Heart left ventricle (tissue), 16 donors: ENCODE data around the gene NT5DC2. TPM values are rescaled to one million over a fixed set of nuclear protein-coding genes. Genes with fewer than 3 reads are reported as not detected.

Source experiments
- ATAC-seq, 4 donors: fragments of 200-7000 bp; cut with Tn5 transposase; one replicate each; pipeline ENCODE4 v1.9.1; 2020 to 2022; ENCODE audit warnings: moderate library complexity in 4 of 4, mild to moderate bottlenecking in 3 of 4, moderate number of reproducible peaks in 1 of 4
- DNase-seq, 5 donors: peaks; one replicate each; pipeline ENCODE4 v3.0.0-alpha.2; 2020
- H3K27ac ChIP-seq, 12 donors: fragments of 200-600 bp; sonication (generic) in 4 of 12; one replicate each; pipeline versions ENCODE4 v1.5.0 to v1.8.0; 2016 to 2022; ENCODE audit warnings: mild to moderate bottlenecking in 2 of 12
- H3K27me3 ChIP-seq, 9 donors: fragments of 200-600 bp; sonication (generic) in 2 of 9; one replicate each; pipeline versions ENCODE4 v1.5.1 to v1.8.0; 2016 to 2022; ENCODE audit warnings: mild to moderate bottlenecking in 3 of 9
- H3K36me3 ChIP-seq, 9 donors: fragments of 200-600 bp; sonication (generic) in 2 of 9; one replicate each; pipeline versions ENCODE4 v1.5.0 to v1.8.0; 2018 to 2022; ENCODE audit warnings: mild to moderate bottlenecking in 2 of 9
- H3K4me1 ChIP-seq, 12 donors: fragments of 200-600 bp; sonication (generic) in 4 of 12; one replicate each; pipeline versions ENCODE4 v1.5.0 to v1.8.0; 2016 to 2022; ENCODE audit warnings: mild to moderate bottlenecking in 3 of 12
- H3K4me3 ChIP-seq, 12 donors: fragments of 200-600 bp; sonication (generic) in 4 of 12; one replicate each; pipeline versions ENCODE4 v1.5.0 to v1.8.0; 2017 to 2022; ENCODE audit warnings: mild to moderate bottlenecking in 9 of 12, moderate library complexity in 4 of 12
- H3K9me3 ChIP-seq, 12 donors: fragments of 200-600 bp; sonication (generic) in 4 of 12; one replicate each; pipeline versions ENCODE4 v1.5.0 to v1.8.0; 2016 to 2022; ENCODE audit warnings: mild to moderate bottlenecking in 1 of 12
- POLR2A ChIP-seq, 2 donors: fragments of 450-650 bp; IDR thresholded peaks; one replicate each; pipeline ENCODE4 v1.6.1; 2017; ENCODE audit warnings: antibody characterized with exemption in 2 of 2, mild to moderate bottlenecking in 2 of 2, moderate library complexity in 2 of 2
- WGBS, 4 donors: extraction: QIAGEN DNeasy Blood & Tissue Kit in 2 of 4; methylation state at CpG; one replicate each; pipeline versions ENCODE4 v1.1.5 to v1.1.7; 2013 to 2018; 5-methylcytosine and 5-hydroxymethylcytosine counted together
- intact Hi-C, 10 donors: fragments of 100-400 bp; cut with DNase I; formaldehyde crosslinking; loops; one replicate each; pipeline versions ENCODE4 v1.11.1 to v1.14.2; 2022
- polyA plus RNA-seq, 2 donors: library from polyadenylated mRNA; stranded (reverse); fragments of 200-250 nt; gene quantifications; one replicate each; pipeline ENCODE4 v1.2.3, GENCODE V29; 2013
- total RNA-seq, 9 donors: library from RNA; depleted of rRNA in 2 of 9; stranded (reverse); fragments of >200 nt in 2 of 9; fragmentation: NEBNext Ultra II Directional in 3 of 9; extraction: Animal tissue kit (Norgen Biotek cat#: 25700) in 3 of 9; gene quantifications; one replicate each; pipeline versions ENCODE4 v1.1.0 to v1.2.4, GENCODE V29; 2016 to 2023
- TF ChIP-seq, protein P1 (sequence below), 12 donors: fragments of 200-600 bp; sonication (generic) in 4 of 12; IDR thresholded peaks; one replicate each; pipeline versions ENCODE4 v1.5.0 to v1.8.0; 2018 to 2022; ENCODE audit warnings: antibody characterized with exemption in 12 of 12, mild to moderate bottlenecking in 5 of 12
- donor health status: ischemic (EF 13 %, LVEDD 7.1; RV severe dilation, severe dysfunction).
- donor health status: healthy with polysubstance abuse.
- donor health status: DM: no; HTN: yes; CAD: no.
- donor health status: DM: no; HTN: no; CAD: no.
- donor health status: ischemic (EF 25% LVEDD 6.9; RV normal size, moderate dysfunction).
- donor health status: ischemic (EF 25% LVEDD 5.7; RV mildly dilated, moderate dysfunction).
- donor health status: healthy.
- donor health status: DM: yes; HTN: yes; CAD: no.
- donor health status: ischemic (EF 35%, LVEDD 5.7; RV mildly dilated, moderate dysfunction).
- donor health status: nonischemic (EF 11% LVEDD 7.7; RV severe dilation, severe dysfunction).
- donor health status: DM: yes; HTN: yes; CAD: no.
- donor health status: PGD.
- donor health status: ischemic (EF 29% LVEDD 5.4; RV normal size, mild dysfunction).
- donor health status: nonischemic (EF 23%, LVEDD 6.1; RV moderate dilation, normal function).

The NT5DC2 gene
- total and polyA plus RNA-seq, 11 donors, result 22.8 to 99.6 (median 59.7) TPM

DNA sequence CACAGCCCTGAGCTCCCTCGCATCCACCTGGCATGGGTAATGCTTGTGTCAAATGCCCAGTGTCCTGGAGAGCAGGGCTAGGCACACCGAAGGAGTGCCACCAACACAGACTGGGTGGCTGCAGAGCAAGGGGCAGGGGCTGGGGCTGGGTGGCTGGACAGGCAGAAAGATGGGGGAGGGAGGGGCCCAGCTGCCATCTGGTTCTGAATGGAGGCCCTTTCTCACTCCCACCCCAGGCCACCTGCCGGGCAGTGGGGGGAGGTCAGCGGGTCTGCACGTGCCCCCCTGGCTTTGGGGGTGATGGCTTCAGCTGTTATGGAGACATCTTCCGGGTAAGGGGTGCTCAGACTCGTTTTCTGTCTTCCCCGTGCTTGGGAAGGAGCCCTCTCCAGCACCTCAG is 21.6 kb downstream of the NT5DC2 start:
- 50 to 85% (median 77%) methylated on average over 2 to 8 of the region's 8 CpGs for WGBS, 4 donors
- Histone ChIP-seq H3K27ac (no peak overlapping the region), H3K9me3 (no peaks in the 10 kb centered on the region), H3K4me1 (peaks cover 0 to 4% (median 0%) of the 10 kb centered on the region in 12 donors), H3K27me3 (no peaks in the 10 kb centered on the region), H3K36me3 (peaks cover 0 to 97% (median 5%) of the 10 kb centered on the region in 9 donors), H3K4me3 (no peak overlapping the region)
- ATAC-seq, result no peak
- TF ChIP-seq POLR2A (IDR thresholded peaks at IDR 0.05), result no peak
- TF ChIP-seq, protein P1, sequence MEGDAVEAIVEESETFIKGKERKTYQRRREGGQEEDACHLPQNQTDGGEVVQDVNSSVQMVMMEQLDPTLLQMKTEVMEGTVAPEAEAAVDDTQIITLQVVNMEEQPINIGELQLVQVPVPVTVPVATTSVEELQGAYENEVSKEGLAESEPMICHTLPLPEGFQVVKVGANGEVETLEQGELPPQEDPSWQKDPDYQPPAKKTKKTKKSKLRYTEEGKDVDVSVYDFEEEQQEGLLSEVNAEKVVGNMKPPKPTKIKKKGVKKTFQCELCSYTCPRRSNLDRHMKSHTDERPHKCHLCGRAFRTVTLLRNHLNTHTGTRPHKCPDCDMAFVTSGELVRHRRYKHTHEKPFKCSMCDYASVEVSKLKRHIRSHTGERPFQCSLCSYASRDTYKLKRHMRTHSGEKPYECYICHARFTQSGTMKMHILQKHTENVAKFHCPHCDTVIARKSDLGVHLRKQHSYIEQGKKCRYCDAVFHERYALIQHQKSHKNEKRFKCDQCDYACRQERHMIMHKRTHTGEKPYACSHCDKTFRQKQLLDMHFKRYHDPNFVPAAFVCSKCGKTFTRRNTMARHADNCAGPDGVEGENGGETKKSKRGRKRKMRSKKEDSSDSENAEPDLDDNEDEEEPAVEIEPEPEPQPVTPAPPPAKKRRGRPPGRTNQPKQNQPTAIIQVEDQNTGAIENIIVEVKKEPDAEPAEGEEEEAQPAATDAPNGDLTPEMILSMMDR (IDR thresholded peaks at IDR 0.05), result no peak
- intact Hi-C loops, result no loop called here
- DNase-seq, result no peak

DNA sequence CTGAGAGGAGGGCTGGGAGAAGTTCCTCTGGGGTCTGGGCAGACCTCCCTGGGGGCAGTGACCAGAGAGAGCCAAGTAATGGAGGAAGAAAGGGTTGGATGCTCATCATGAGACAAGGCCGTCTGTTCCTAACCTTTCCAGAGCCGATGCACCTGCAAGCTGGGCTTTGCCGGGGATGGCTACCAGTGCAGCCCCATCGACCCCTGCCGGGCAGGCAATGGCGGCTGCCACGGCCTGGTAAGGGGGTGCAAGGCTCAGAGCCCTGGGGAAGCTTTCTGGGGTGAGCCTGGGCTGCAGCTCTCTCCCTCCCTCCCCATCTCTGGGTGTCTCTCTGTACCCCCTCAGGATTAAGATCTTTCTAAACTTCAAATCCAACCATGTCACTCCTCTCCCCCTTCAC is 22.1 kb downstream of the NT5DC2 start:
- H3K27me3 ChIP-seq, result no peaks in the 10 kb centered on the region
- WGBS, 4 donors, result 86 to 94% (median 91%) methylated on average over 7 of the region's 7 CpGs
- H3K9me3 ChIP-seq, result no peaks in the 10 kb centered on the region
- no peak overlapping the region for H3K4me3 ChIP-seq
- no peak overlapping the region for H3K27ac ChIP-seq
- intact Hi-C loops, result no loop called here
- H3K4me1 ChIP-seq, result peaks cover 0 to 4% (median 0%) of the 10 kb centered on the region in 12 donors
- TF ChIP-seq, protein P1 (IDR thresholded peaks at IDR 0.05), result no peak
- no peak for TF ChIP-seq POLR2A (IDR thresholded peaks at IDR 0.05)
- peaks cover 0 to 98% (median 6%) of the 10 kb centered on the region in 9 donors for H3K36me3 ChIP-seq
- no peak for DNase-seq
- ATAC-seq, result no peak

DNA sequence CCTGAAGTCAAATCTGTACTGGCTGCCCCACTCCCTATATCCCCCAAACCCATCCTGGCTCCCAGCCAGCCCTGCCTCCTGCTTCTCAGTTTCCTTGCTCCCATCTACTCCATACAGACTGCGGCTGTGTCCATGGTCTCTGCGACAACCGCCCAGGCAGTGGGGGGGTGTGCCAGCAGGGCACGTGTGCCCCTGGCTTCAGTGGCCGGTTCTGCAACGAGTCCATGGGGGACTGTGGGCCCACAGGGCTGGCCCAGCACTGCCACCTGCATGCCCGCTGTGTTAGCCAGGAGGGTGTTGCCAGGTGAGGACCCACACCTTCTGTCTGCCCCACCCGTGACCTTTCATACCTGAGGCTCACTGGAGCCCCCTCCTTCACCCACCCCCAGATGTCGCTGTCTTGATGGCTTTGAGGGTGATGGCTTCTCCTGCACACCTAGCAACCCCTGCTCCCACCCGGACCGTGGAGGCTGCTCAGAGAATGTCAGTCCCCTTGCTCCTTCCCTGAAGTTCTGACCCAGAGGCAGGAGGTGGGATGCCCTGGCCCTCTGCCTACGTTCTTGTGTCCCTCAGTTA is 23.8 kb downstream of the NT5DC2 start:
- DNase-seq (no peak), ATAC-seq (no peak)
- TF ChIP-seq POLR2A (IDR thresholded peaks at IDR 0.05), result no peak
- TF ChIP-seq, protein P1 (IDR thresholded peaks at IDR 0.05), result no peak
- Histone ChIP-seq H3K27me3 (no peaks in the 10 kb centered on the region), H3K27ac (no peak overlapping the region), H3K9me3 (no peaks in the 10 kb centered on the region), H3K4me1 (no peaks in the 10 kb centered on the region), H3K4me3 (no peak overlapping the region), H3K36me3 (peaks cover 0 to 99% (median 4%) of the 10 kb centered on the region in 9 donors)
- intact Hi-C loops, result no loop called here
- WGBS, 4 donors, result 75 to 79% (median 78%) methylated on average over 6 to 12 of the region's 12 CpGs

DNA sequence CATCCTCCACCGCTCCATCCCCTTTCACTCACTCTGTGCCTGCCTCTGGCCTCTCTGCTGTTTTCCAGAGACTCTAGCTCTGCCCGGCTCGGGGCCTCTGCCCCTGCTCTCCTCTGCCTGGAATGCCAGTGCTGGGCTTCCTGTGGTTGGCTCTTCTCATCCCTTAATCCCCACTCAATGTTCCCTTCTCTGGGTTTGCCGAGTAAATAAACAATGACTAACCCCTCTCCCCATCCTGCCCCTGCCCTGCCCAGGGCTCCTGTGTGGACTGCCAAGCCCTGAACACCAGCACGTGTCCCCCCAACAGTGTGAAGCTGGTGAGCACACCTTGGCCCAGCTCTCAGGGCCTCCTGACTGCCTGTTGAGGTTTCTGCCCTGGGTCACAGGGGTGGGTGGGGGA is 26.3 kb downstream of the NT5DC2 start:
- no peak overlapping the region for H3K4me3 ChIP-seq
- H3K4me1 ChIP-seq, result no peaks in the 10 kb centered on the region
- intact Hi-C loops, result no loop called here
- no peaks in the 10 kb centered on the region for H3K9me3 ChIP-seq
- no peaks in the 10 kb centered on the region for H3K27me3 ChIP-seq
- DNase-seq (no peak), ATAC-seq (no peak)
- H3K27ac ChIP-seq, result no peak overlapping the region
- TF ChIP-seq POLR2A (IDR thresholded peaks at IDR 0.05), result no peak
- H3K36me3 ChIP-seq, result peaks cover 0 to 98% (median 4%) of the 10 kb centered on the region in 9 donors
- WGBS, 4 donors, result 83 to 90% (median 87%) methylated on average over 5 of the region's 5 CpGs
